ENCODE results near the gene NPIPB13. TPM values are rescaled to one million over a fixed set of nuclear protein-coding genes. Genes with fewer than 3 reads are reported as not detected.
A peak's percentile ranks its signal among the peaks of the same experiment; 100 is the strongest.
"Not testable (repeated sequence)": the region's sequence is repeated elsewhere in the genome, so short reads cannot be mapped to it uniquely, and the experiment has no call there.

Gene NPIPB13
- total RNA-seq = 10 to 100 TPM in 1 of 2 donors, 1 to 10 TPM in 1; 5.7 to 21.2 TPM
- long read RNA-seq, donor 1, partial matches to known transcripts = 0 of 1 reads
- long read RNA-seq, donor 1, other reads (novel, unspliced or antisense) = 1 of 1 reads
- long read RNA-seq, donor 2, partial matches to known transcripts = 0 of 3 reads
- long read RNA-seq, donor 2, other reads (novel, unspliced or antisense) = 3 of 3 reads

- intact Hi-C loops (cut with DNase I) = not testable (repeated sequence)
Observed at GRCh38 chr16:30248379-30248778, at the start of gene NPIPB13. TSS of gene NPIPB13 (minus strand) at chr16:30248479. CDS start at chr16:30245573, 2,906 bp downstream.

GRCh38 chr16:30282357-30282756, 34.1 kb upstream of the NPIPB13 start:
- DNase-seq (ENCODE audit: low spot score); intact Hi-C loops (cut with DNase I): not testable (repeated sequence)

More at GRCh38 chr16:30248379-30248778, at the start of gene NPIPB13:
- DNase-seq (ENCODE audit: low spot score) = not testable (repeated sequence)

- DNase-seq (ENCODE audit: low spot score); intact Hi-C loops (cut with DNase I): not testable (repeated sequence)
Observed at GRCh38 chr16:30278523-30278922, 30.2 kb upstream of the NPIPB13 start.

GRCh38 chr16:30217082-30217481, 31.2 kb downstream of the NPIPB13 start:
- DNase-seq (ENCODE audit: low spot score) = peak; percentile 42
- intact Hi-C loops (cut with DNase I) = not testable (repeated sequence)

- DNase-seq (ENCODE audit: low spot score); intact Hi-C loops (cut with DNase I): not testable (repeated sequence)
Observed at GRCh38 chr16:30211414-30211813, 36.9 kb downstream of the NPIPB13 start.

GRCh38 chr16:30209032-30209431, 39.2 kb downstream of the NPIPB13 start:
- intact Hi-C loops (cut with DNase I); DNase-seq (ENCODE audit: low spot score): not testable (repeated sequence)

- DNase-seq (ENCODE audit: low spot score) = peak; percentile 43
- intact Hi-C loops (cut with DNase I) = not testable (repeated sequence)
Observed at GRCh38 chr16:30207063-30207704, 41.1 kb downstream of the NPIPB13 start.

GRCh38 chr16:30206252-30206651, 42.0 kb downstream of the NPIPB13 start:
- intact Hi-C loops (cut with DNase I); DNase-seq (ENCODE audit: low spot score): not testable (repeated sequence)

GRCh38 chr16:30205541-30206236, 42.6 kb downstream of the NPIPB13 start:
- peak; percentile 78 for DNase-seq (ENCODE audit: low spot score)
- intact Hi-C loops (cut with DNase I) = not testable (repeated sequence)

- intact Hi-C loops (cut with DNase I); DNase-seq (ENCODE audit: low spot score): not testable (repeated sequence)
Observed at GRCh38 chr16:30199608-30200343, 48.5 kb downstream of the NPIPB13 start.

GRCh38 chr16:30199049-30199448, 49.2 kb downstream of the NPIPB13 start, which contains the start of gene SULT1A3:
TSS of gene SULT1A3 (plus strand) at chr16:30199255. CDS start at chr16:30200729, 1,474 bp downstream.
- DNase-seq (ENCODE audit: low spot score); intact Hi-C loops (cut with DNase I): not testable (repeated sequence)

Other genes starting within 250 kb of the NPIPB13 start
- under 1 TPM; 0.28 to 0.33 TPM for gene DOC2A, start 237.5 kb downstream of the NPIPB13 start, total RNA-seq
- gene C16orf92, start 225.3 kb downstream of the NPIPB13 start, total RNA-seq = not detected
- not detected for gene TLCD3B, start 217.2 kb downstream of the NPIPB13 start, total RNA-seq
- gene ALDOA, start 182.7 kb downstream of the NPIPB13 start, total RNA-seq = 100 to 1,000 TPM; 937 to 987 TPM
- 10 to 100 TPM; 40.0 to 46.9 TPM for gene PPP4C, start 172.5 kb downstream of the NPIPB13 start, total RNA-seq
- gene TBX6, start 156.6 kb downstream of the NPIPB13 start, total RNA-seq = under 1 TPM; 0.46 to 0.57 TPM
- 10 to 100 TPM; 26.1 to 31.4 TPM for gene YPEL3, start 152.3 kb downstream of the NPIPB13 start, total RNA-seq
- 1 to 10 TPM; 3.7 to 4.0 TPM for gene GDPD3, start 134.9 kb downstream of the NPIPB13 start, total RNA-seq
- gene MAPK3, start 125.3 kb downstream of the NPIPB13 start, total RNA-seq = 10 to 100 TPM; 77.9 to 84.2 TPM
- 10 to 100 TPM; 38.1 to 49.8 TPM for gene CORO1A, start 64.9 kb downstream of the NPIPB13 start, total RNA-seq
- 10 to 100 TPM; 58.8 to 60.0 TPM for gene BOLA2B, start 54.8 kb downstream of the NPIPB13 start, total RNA-seq
- gene SLX1A, start 54.6 kb downstream of the NPIPB13 start, total RNA-seq = 10 to 100 TPM; 19.8 to 21.5 TPM
- 10 to 100 TPM; 10.0 to 12.9 TPM for gene SULT1A3, start 49.2 kb downstream of the NPIPB13 start, total RNA-seq
- 10 to 100 TPM; 47.9 to 54.2 TPM for gene CD2BP2, start 106.8 kb upstream of the NPIPB13 start, total RNA-seq
- gene TBC1D10B, start 122.0 kb upstream of the NPIPB13 start, total RNA-seq = 10 to 100 TPM; 27.8 to 29.8 TPM
- gene MYL11, start 126.3 kb upstream of the NPIPB13 start, total RNA-seq = not detected
- gene SEPTIN1, start 134.1 kb upstream of the NPIPB13 start, total RNA-seq = 1 to 10 TPM; 1.6 to 3.0 TPM
- 1 to 10 TPM; 6.2 to 6.5 TPM for gene ZNF48, start 146.9 kb upstream of the NPIPB13 start, total RNA-seq
- 1 to 10 TPM; 5.6 to 6.1 TPM for gene ZNF771, start 159.1 kb upstream of the NPIPB13 start, total RNA-seq
- gene DCTPP1, start 181.6 kb upstream of the NPIPB13 start, total RNA-seq = 10 to 100 TPM; 15.2 to 20.1 TPM
- gene SEPHS2, start 197.4 kb upstream of the NPIPB13 start, total RNA-seq = 10 to 100 TPM; 31.5 to 32.5 TPM
- 1 to 10 TPM; 4.6 to 8.5 TPM for gene ITGAL, start 224.3 kb upstream of the NPIPB13 start, total RNA-seq